Measurements from ENCODE around the gene MCM9.

MCM9 gene

DNA sequence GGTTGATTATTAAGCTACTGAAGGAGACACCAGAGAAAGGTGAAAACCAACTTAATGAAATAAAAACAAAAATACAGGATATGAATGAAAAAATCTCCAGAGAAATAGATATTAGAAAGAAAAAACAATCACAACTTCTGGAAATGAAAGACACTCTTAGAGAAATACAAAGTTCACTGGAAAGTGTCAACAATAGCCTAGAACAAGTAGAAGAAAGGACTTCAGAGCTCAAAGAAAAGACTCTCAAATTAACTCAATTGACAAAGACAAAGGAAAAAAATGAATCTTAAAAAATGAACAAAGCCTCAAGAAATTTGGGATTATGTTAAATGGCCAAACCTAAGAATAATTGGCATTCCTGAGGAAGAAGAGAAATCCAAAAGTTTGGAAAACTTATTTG, 10.3 kb upstream of the MCM9 start:
- TF ChIP-seq, protein P1, sequence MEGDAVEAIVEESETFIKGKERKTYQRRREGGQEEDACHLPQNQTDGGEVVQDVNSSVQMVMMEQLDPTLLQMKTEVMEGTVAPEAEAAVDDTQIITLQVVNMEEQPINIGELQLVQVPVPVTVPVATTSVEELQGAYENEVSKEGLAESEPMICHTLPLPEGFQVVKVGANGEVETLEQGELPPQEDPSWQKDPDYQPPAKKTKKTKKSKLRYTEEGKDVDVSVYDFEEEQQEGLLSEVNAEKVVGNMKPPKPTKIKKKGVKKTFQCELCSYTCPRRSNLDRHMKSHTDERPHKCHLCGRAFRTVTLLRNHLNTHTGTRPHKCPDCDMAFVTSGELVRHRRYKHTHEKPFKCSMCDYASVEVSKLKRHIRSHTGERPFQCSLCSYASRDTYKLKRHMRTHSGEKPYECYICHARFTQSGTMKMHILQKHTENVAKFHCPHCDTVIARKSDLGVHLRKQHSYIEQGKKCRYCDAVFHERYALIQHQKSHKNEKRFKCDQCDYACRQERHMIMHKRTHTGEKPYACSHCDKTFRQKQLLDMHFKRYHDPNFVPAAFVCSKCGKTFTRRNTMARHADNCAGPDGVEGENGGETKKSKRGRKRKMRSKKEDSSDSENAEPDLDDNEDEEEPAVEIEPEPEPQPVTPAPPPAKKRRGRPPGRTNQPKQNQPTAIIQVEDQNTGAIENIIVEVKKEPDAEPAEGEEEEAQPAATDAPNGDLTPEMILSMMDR (IDR thresholded peaks at IDR 0.05; ENCODE audit: low read depth, low read length, poor library complexity, severe bottlenecking), result no peak
- no peak for TF ChIP-seq EZH2phosphoT487 (IDR thresholded peaks at IDR 0.05; ENCODE audit: borderline replicate concordance, low read length)
- Histone ChIP-seq H3K27ac (ENCODE audit: low read depth, low read length) (no peak overlapping the region), H3K9me3 (ENCODE audit: control insufficient read depth, insufficient read depth, low read length) (no peaks in the 10 kb centered on the region), H3K4me2 (ENCODE audit: low read length) (no peak overlapping the region), H3K4me3 (ENCODE audit: low read length) (no peak overlapping the region), H3F3A (ENCODE audit: control insufficient read depth, insufficient read depth) (no peaks in the 10 kb centered on the region), H4K20me1 (ENCODE audit: control insufficient read depth, insufficient read depth, low read depth, low read length) (no peaks in the 10 kb centered on the region), H3K79me2 (ENCODE audit: control insufficient read depth, low read length) (no peaks in the 10 kb centered on the region), H3K36me3 (ENCODE audit: control insufficient read depth, low read length) (no peaks in the 10 kb centered on the region), H3K27me3 (ENCODE audit: control insufficient read depth, low read length) (no peaks in the 10 kb centered on the region), H3K9me2 (replicated peaks; ENCODE audit: control insufficient read depth, low read length) (no peaks in the 10 kb centered on the region), H3K4me1 (ENCODE audit: control insufficient read depth, low read length) (peaks cover 3% of the 10 kb centered on the region; the same call in 1 of the 2 replicates)

DNA sequence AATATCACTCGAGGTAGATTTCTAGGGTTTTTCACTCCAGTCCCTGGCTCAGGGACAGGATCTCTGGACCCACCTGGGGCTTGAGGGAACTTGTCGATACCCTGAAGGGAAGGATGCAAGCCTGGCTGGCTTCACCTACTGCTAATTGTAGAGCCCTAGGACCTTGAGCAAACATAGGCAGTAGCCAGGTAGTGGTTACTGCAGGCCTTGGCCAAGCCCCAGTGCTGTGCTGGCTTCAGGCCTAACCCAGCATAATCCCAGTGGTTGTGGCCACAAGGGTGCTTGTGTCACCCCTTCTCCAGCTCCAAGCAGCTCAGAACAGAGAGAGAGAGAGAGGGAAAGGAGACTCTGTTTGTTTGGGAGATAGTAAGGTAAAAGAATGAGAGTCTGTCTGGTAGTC, 5.8 kb upstream of the MCM9 start:
- H3K9me2 ChIP-seq (replicated peaks; ENCODE audit: control insufficient read depth, low read length), result no peaks in the 10 kb centered on the region

DNA sequence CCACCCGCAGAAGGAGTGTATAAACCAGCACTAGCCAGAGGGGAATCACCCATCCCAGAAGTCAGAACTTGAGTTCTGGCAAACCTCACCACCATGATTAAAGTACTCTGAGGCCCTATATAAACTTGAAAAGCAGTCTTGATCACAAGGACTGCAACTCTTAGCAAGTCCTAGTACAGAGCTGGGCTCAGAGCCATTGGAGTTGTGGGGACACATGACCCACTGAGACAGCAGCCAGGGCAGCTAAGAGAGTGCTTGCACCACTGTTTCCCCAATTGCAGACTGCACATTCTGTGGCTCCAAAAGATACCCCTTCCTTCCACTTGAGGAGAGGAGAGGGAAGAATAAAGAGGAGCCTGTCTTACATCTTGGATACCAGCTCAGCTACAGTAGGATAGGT, 4.7 kb upstream of the MCM9 start:
- Histone ChIP-seq H3K4me1 (ENCODE audit: control insufficient read depth, low read length) (peaks cover 16% of the 10 kb centered on the region), H3K27ac (ENCODE audit: low read depth, low read length) (no peak overlapping the region), H3K79me2 (ENCODE audit: control insufficient read depth, low read length) (peaks cover 28% of the 10 kb centered on the region), H3K4me2 (ENCODE audit: low read length) (no peak overlapping the region), H3K4me3 (ENCODE audit: low read length) (no peak overlapping the region), H3K27me3 (ENCODE audit: control insufficient read depth, low read length) (no peaks in the 10 kb centered on the region), H4K20me1 (ENCODE audit: control insufficient read depth, insufficient read depth, low read depth, low read length) (no peaks in the 10 kb centered on the region), H3K36me3 (ENCODE audit: control insufficient read depth, low read length) (no peaks in the 10 kb centered on the region), H3K9me2 (replicated peaks; ENCODE audit: control insufficient read depth, low read length) (no peaks in the 10 kb centered on the region), H3K9me3 (ENCODE audit: control insufficient read depth, insufficient read depth, low read length) (peaks cover 2% of the 10 kb centered on the region; the same call in 1 of the 2 replicates), H3F3A (ENCODE audit: control insufficient read depth, insufficient read depth) (0 out of 2 replicates have a peak, but pooled peaks cover 5% of the 10 kb centered on the region)
- TF ChIP-seq, protein P1 (IDR thresholded peaks at IDR 0.05; ENCODE audit: low read depth, low read length, poor library complexity, severe bottlenecking), result no peak
- TF ChIP-seq EZH2phosphoT487 (IDR thresholded peaks at IDR 0.05; ENCODE audit: borderline replicate concordance, low read length), result no peak

More for the DNA sequence above, 5.8 kb upstream of the MCM9 start:
- no peaks in the 10 kb centered on the region for H4K20me1 ChIP-seq (ENCODE audit: control insufficient read depth, insufficient read depth, low read depth, low read length)
- TF ChIP-seq, protein P1 (IDR thresholded peaks at IDR 0.05; ENCODE audit: low read depth, low read length, poor library complexity, severe bottlenecking), result no peak
- TF ChIP-seq EZH2phosphoT487 (IDR thresholded peaks at IDR 0.05; ENCODE audit: borderline replicate concordance, low read length), result no peak
- no peak overlapping the region for H3K27ac ChIP-seq (ENCODE audit: low read depth, low read length)
- H3K79me2 ChIP-seq (ENCODE audit: control insufficient read depth, low read length), result peaks cover 22% of the 10 kb centered on the region
- H3F3A ChIP-seq (ENCODE audit: control insufficient read depth, insufficient read depth), result 0 out of 2 replicates have a peak, but pooled peaks cover under 1% of the 10 kb centered on the region
- H3K4me1 ChIP-seq (ENCODE audit: control insufficient read depth, low read length), result peaks cover 12% of the 10 kb centered on the region
- no peaks in the 10 kb centered on the region for H3K36me3 ChIP-seq (ENCODE audit: control insufficient read depth, low read length)
- no peak overlapping the region for H3K4me3 ChIP-seq (ENCODE audit: low read length)
- H3K27me3 ChIP-seq (ENCODE audit: control insufficient read depth, low read length), result no peaks in the 10 kb centered on the region
- H3K4me2 ChIP-seq (ENCODE audit: low read length), result no peak overlapping the region
- peaks cover 2% of the 10 kb centered on the region; the same call in 1 of the 2 replicates for H3K9me3 ChIP-seq (ENCODE audit: control insufficient read depth, insufficient read depth, low read length)
